Measurements from ENCODE around the gene NT5C2. TPM values are rescaled to one million over a fixed set of nuclear protein-coding genes. Genes with fewer than 3 reads are reported as not detected.
"Not testable (repeated sequence)": the region's sequence is repeated elsewhere in the genome, so short reads cannot be mapped to it uniquely, and the experiment has no call there.

Gene NT5C2
- total RNA-seq, 1 donor = 62.2 TPM

DNA sequence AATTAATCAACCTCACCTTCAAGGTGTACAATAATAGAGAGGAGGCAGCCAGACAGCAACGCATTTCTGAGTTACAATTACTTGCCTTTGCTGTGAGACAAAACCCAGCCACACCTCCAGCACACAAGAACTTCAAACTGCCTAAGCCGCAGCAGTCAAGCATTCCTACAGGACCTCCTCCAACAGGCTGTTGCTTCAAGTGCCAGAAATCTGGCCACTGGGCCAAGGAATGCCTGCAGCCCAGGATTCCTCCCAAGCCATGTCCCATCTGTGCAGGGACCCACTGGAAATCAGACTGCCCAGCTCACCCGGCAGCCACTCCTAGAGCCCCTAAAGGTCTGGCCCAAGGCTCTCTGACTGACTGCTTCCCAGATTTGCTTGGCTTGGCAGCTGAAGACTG lies 14.6 kb upstream of the NT5C2 start:
- H3K4me3 ChIP-seq (ENCODE audit: low read length); H3K9me3 ChIP-seq (ENCODE audit: low read depth, low read length); H3K4me1 ChIP-seq (ENCODE audit: insufficient read depth, low read length); H3K27me3 ChIP-seq (ENCODE audit: insufficient read depth, low read length): not testable (repeated sequence)

DNA sequence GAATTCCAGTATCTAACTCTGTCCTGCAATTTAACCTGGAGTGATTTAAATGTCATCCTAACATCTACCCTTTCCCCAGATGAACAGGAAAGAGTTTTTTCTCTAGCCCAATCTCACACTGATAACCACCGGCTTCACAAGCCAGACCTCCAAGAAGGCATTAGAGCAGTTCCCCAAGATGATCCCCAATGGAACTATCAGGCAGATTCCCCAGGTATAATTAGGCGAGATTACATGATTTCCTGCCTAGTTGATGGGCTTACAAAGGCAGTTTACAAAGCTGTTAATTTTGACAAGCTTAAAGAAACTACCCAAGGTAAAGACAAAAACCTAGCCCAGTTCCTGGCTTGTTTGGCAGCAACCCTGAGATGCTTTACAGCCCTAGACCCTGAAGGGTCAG lies 14.1 kb upstream of the NT5C2 start:
- H3K4me3 ChIP-seq (ENCODE audit: low read length) = no peak overlapping the region
- peaks cover 10% of the 10 kb centered on the region for H3K4me1 ChIP-seq (ENCODE audit: insufficient read depth, low read length)
- no peaks in the 10 kb centered on the region for H3K9me3 ChIP-seq (ENCODE audit: low read depth, low read length)

DNA sequence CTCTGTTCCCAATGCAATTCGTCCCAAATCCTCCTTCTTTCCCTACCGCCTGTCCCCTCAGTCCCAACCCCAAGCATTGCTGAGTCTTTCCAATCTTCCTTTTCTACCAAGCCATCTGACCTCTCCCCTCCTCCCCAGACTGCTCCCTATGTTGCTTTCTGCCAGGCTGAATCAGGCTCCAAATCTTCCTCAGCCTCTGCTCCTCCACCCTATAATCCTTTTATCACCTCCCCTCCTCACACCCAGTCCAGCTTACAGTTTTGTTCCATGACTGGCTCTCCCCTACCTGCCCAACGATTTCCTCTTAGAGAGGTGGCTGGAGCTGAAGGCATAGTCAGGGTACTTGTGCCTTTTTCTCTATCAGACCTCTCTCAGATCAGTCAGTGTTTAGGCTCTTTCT lies 13.6 kb upstream of the NT5C2 start:
- H3K4me3 ChIP-seq (ENCODE audit: low read length) = not testable (repeated sequence)
- peaks cover 14% of the 10 kb centered on the region for H3K4me1 ChIP-seq (ENCODE audit: insufficient read depth, low read length)

More for the DNA sequence above, 14.1 kb upstream of the NT5C2 start:
- H3K27me3 ChIP-seq (ENCODE audit: insufficient read depth, low read length) = no peaks in the 10 kb centered on the region

GRCh38 chr10:103205401-103205800 lies 12.3 kb upstream of the NT5C2 start:
- not testable (repeated sequence) for H3K4me3 ChIP-seq (ENCODE audit: low read length); H3K9me3 ChIP-seq (ENCODE audit: low read depth, low read length); H3K27me3 ChIP-seq (ENCODE audit: insufficient read depth, low read length)
- H3K4me1 ChIP-seq (ENCODE audit: insufficient read depth, low read length) = peaks cover 26% of the 10 kb centered on the region

More for the DNA sequence above, 13.6 kb upstream of the NT5C2 start:
- not testable (repeated sequence) for H3K9me3 ChIP-seq (ENCODE audit: low read depth, low read length); H3K27me3 ChIP-seq (ENCODE audit: insufficient read depth, low read length)

DNA sequence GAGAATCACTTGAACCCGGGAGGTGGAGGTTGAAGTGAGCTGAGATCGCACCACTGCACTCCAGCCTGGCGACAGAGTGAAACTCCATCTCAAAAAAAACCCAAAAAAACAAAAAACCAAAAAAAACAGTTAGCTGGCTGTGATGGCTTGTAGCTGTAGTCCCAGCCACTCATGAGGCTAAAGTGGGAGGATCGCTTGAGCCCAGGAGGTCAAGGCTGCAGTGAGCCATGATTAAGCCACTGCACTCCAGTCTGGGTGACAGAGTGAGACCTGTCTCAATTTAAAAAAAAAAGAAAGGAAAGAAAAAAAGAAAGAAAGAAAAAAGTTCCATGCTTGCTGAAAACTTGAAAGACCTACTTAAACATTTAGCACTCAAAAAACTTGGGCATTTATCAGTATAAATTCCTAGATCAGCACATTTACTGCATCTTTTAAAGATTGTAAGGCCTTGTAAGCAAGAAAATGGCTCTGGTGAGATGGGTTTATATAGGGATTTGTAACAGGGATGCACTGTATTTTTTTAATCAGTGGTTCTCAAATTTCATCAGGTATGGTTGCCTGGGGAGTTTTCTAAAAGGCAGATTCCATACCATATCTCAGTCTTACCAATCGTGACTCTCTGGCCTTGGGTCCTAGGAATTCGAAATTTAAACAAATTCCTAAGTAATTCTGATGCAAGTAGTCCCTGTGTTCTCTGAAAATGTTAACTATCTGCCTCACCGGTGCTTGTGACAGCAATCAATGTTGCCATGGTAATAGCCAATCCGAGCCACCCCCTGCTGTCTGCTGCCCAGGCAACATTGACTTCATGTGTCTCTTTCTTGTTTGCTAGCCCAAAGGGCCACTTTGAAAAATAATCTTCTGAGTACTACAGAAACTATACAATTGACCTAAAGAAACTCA lies 11.5 kb upstream of the NT5C2 start:
- H3K27me3 ChIP-seq (ENCODE audit: insufficient read depth, low read length) = no peaks in the 10 kb centered on the region

DNA sequence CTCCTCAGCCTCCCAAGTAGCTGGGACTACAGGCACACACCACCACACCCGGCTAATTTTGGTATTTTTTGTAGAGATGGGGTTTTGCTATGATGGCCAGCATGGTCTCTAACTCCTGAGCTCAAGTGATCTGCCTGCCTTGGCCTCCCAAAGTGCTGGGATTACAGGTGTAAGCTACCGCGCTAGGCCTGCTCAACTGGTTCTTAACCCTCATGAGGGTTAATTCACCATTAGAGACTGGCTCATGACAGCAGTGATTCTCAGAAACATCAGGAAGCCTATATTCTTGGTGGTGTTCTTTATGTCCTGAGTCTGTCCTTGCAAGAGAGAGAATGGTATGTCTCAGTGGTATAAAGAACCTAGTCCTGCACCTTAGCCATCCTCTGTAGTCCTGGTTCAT lies 10.4 kb upstream of the NT5C2 start:
- Histone ChIP-seq H3K27me3 (ENCODE audit: insufficient read depth, low read length) (no peaks in the 10 kb centered on the region), H3K4me1 (ENCODE audit: insufficient read depth, low read length) (peaks cover 45% of the 10 kb centered on the region), H3K9me3 (ENCODE audit: low read depth, low read length) (no peaks in the 10 kb centered on the region), H3K4me3 (ENCODE audit: low read length) (no peak overlapping the region)

More for the DNA sequence above, 11.5 kb upstream of the NT5C2 start:
- peaks cover 34% of the 10 kb centered on the region for H3K4me1 ChIP-seq (ENCODE audit: insufficient read depth, low read length)
- H3K4me3 ChIP-seq (ENCODE audit: low read length) = no peak overlapping the region
- H3K9me3 ChIP-seq (ENCODE audit: low read depth, low read length) = no peaks in the 10 kb centered on the region

DNA sequence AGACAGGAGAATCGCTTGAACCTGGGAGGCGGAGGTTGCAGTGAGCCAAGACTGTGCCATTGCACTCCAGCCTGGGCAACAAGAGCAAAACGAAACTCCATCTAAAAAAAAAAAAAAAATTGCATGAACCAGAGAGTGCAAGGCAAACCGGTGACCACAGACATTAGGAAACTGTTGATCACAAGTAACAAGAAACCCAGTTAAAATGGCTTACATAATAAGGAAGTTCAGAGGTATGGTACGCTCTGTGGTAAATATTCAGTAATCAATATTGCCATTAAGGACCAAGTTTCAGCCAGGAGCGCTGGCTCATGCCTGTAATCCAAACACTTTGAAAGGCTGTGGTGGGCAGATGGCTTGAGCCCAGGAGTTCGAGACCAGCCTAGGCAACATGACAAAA lies 9.2 kb upstream of the NT5C2 start:
- H3K9me3 ChIP-seq (ENCODE audit: low read depth, low read length) = no peaks in the 10 kb centered on the region
- H3K4me3 ChIP-seq (ENCODE audit: low read length) = no peak overlapping the region
- H3K4me1 ChIP-seq (ENCODE audit: insufficient read depth, low read length) = peaks cover 56% of the 10 kb centered on the region
- H3K27me3 ChIP-seq (ENCODE audit: insufficient read depth, low read length) = no peaks in the 10 kb centered on the region

GRCh38 chr10:103199488-103199887 lies 6.4 kb upstream of the NT5C2 start:
- Histone ChIP-seq H3K27me3 (ENCODE audit: insufficient read depth, low read length) (no peaks in the 10 kb centered on the region), H3K4me3 (ENCODE audit: low read length) (no peak overlapping the region), H3K9me3 (ENCODE audit: low read depth, low read length) (no peaks in the 10 kb centered on the region), H3K4me1 (ENCODE audit: insufficient read depth, low read length) (peaks cover 74% of the 10 kb centered on the region)

DNA sequence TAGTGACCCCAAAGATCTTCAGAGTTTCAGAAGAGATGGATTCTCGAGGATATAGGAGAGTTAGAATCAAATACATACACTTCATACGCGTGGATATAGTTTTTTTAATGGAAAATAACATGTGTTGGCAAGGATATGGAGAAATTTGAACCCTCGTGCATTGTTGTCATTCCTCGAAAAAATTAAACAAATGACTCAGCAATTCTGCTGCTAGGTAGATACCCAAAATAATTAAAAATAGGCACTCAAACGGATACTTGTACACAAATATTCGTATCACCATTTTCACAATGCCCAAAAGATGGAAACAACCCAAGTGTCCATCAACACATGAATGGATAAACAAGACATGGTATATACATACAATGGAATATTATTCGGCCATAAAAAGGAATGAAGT lies 5.6 kb upstream of the NT5C2 start:
- Histone ChIP-seq H3K27me3 (ENCODE audit: insufficient read depth, low read length) (no peaks in the 10 kb centered on the region), H3K4me3 (ENCODE audit: low read length) (no peak overlapping the region), H3K9me3 (ENCODE audit: low read depth, low read length) (no peaks in the 10 kb centered on the region), H3K4me1 (ENCODE audit: insufficient read depth, low read length) (peaks cover 82% of the 10 kb centered on the region)

- no peak overlapping the region for H3K4me3 ChIP-seq (ENCODE audit: low read length)
- peaks cover 84% of the 10 kb centered on the region for H3K4me1 ChIP-seq (ENCODE audit: insufficient read depth, low read length)
- no peaks in the 10 kb centered on the region for H3K9me3 ChIP-seq (ENCODE audit: low read depth, low read length)
- H3K27me3 ChIP-seq (ENCODE audit: insufficient read depth, low read length) = no peaks in the 10 kb centered on the region
These were observed 4.8 kb upstream of the NT5C2 start for GRCh38 chr10:103197903-103198302.

DNA sequence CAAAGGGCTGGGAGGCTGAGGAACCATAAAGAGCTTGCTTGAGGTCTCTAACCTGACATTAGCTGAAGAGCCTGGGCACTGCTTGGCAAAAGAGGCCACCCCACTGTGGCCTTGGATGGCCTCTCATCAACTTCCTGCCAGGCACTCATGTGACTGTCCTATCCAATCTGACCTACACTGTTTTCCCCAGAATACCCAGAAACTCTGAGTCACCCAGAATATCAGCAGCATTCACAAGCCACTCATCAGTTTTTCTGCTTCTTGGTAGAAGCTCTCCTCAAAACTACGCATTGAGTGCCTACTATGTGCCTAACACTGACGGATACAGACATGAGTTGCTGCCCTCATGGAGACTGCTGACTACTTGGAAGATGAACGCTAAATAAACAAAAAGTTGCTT lies 4.1 kb upstream of the NT5C2 start:
- H3K4me3 ChIP-seq (ENCODE audit: low read length) = no peak overlapping the region
- no peaks in the 10 kb centered on the region for H3K9me3 ChIP-seq (ENCODE audit: low read depth, low read length)
- H3K27me3 ChIP-seq (ENCODE audit: insufficient read depth, low read length) = no peaks in the 10 kb centered on the region
- peaks cover 80% of the 10 kb centered on the region for H3K4me1 ChIP-seq (ENCODE audit: insufficient read depth, low read length)

DNA sequence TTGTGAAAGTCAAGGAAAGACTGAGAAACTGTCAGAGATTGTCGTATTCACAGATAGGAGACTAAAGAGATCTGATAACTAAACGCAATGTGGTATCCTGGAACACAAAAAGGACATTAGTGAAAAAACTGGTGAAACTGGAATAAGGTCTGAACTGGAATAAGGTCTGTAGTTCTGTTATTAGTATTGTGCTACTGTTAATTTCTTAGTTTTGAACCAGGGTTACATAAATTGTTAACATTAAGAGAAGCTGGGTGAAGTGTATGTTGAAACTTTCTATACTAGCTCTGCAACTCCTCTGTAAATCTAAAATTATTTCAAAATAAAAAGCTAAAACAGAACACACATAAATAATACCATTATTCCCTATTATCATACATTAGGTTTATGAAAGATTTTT lies 3.4 kb upstream of the NT5C2 start:
- no peaks in the 10 kb centered on the region for H3K9me3 ChIP-seq (ENCODE audit: low read depth, low read length)
- H3K27me3 ChIP-seq (ENCODE audit: insufficient read depth, low read length) = no peaks in the 10 kb centered on the region
- H3K4me3 ChIP-seq (ENCODE audit: low read length) = no peak overlapping the region
- peaks cover 80% of the 10 kb centered on the region for H3K4me1 ChIP-seq (ENCODE audit: insufficient read depth, low read length)

- Histone ChIP-seq H3K4me3 (ENCODE audit: low read length) (peak overlapping the region; percentile 94), H3K4me1 (ENCODE audit: insufficient read depth, low read length) (peaks cover 72% of the 10 kb centered on the region), H3K27me3 (ENCODE audit: insufficient read depth, low read length) (no peaks in the 10 kb centered on the region), H3K9me3 (ENCODE audit: low read depth, low read length) (no peaks in the 10 kb centered on the region)
These were observed 903 bp upstream of the NT5C2 start for GRCh38 chr10:103193820-103194529.

DNA sequence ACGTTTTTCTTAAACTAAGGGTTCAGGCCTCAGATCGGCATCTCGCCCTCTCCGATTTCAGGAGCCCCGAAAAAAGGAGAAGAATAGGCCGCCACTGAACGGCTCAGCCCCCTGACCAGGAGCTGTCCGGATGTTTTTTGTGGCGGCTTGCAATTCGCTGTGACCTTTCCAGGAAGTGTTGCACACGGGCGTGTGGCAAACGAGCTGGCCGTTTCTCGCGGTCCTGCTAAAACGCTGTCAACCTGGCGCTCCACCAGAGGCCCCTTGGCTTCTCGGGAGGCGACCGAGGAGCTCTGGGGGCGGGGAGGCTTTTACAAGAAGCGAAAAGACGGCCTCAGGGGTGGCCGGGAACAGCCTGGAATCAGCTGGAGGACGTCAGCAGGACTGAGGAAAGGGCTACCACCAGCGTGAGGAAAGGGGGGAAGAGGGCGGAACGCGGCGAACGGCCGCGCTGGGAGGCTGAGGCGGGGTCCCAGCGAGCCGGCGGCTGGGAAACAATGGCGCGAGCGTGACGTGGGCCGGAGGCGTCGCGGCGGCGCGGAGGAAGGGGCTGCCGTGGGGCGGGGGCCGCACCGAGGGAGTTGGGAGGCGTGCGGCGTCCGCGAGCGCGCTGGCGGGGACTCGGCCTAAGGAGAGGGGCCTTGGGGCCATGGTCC lies 493 bp downstream of the NT5C2 start:
- no peaks in the 10 kb centered on the region for H3K27me3 ChIP-seq (ENCODE audit: insufficient read depth, low read length)
- peaks cover 67% of the 10 kb centered on the region for H3K4me1 ChIP-seq (ENCODE audit: insufficient read depth, low read length)
- no peaks in the 10 kb centered on the region for H3K9me3 ChIP-seq (ENCODE audit: low read depth, low read length)
- H3K4me3 ChIP-seq (ENCODE audit: low read length) = peak overlapping the region; percentile 94

- Histone ChIP-seq H3K27me3 (ENCODE audit: insufficient read depth, low read length) (no peaks in the 10 kb centered on the region), H3K9me3 (ENCODE audit: low read depth, low read length) (no peaks in the 10 kb centered on the region), H3K4me3 (ENCODE audit: low read length) (peak overlapping the region; percentile 94), H3K4me1 (ENCODE audit: insufficient read depth, low read length) (peaks cover 62% of the 10 kb centered on the region)
These were observed 1.0 kb downstream of the NT5C2 start for GRCh38 chr10:103192089-103192450.
